ENCODE results near the gene RNF13.

- peak; percentile 95 for TF ChIP-seq CTCF (IDR thresholded peaks at IDR 0.05)
- no peak for TF ChIP-seq ZFX (IDR thresholded peaks at IDR 0.05; ENCODE audit: borderline replicate concordance)
Measured at GRCh38 chr3:149808209-149808829, 4.7 kb upstream of the RNF13 start.
